Astrocyte of the hippocampus (primary cell): Measurements from ENCODE around the gene CSMD2.
"Not testable (repeated sequence)": the region's sequence is repeated elsewhere in the genome, so short reads cannot be mapped to it uniquely, and the experiment has no call there.

Experiments
- DNase-seq: peaks from one replicate; pipeline ENCODE4 v3.0.0; 2011; ENCODE audit warnings: low read depth, low spot score

CSMD2 gene

DNA sequence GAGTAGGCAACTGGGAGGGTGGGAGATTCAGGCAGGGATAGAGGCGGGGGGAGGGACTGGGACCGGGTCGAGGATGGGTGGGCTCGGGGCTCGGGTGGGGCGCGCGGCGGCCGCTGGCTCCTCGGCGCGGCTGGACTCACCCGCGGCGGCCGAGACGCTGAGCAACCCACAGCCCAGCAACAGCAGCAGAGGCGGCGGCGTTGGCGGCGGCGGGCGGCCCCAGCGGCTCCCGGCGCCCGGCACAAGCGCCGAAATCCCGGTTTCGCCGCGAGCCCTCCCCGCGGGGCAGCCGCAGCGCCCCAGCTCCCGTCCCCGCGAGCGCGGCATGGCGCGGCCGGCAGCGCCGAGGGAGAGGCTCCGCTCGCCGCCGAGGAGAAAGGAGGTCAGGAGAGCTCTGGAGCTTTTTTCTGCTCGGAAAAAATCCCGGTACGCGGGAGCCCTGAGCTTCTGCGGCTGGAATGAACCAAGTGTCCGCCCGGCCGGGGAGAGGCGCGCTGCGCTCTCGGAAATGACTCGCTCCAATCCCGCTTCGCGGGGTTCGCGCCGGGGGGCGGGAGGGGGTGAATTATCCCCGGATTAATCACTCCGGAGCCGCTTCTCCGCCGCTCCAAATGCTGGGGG lies at the start of gene CSMD2:
Gene CSMD2, minus strand, starts transcription at position 460 of the 621 bp plus-strand sequence. Its CDS starts 133 bp downstream, at position 327.
- peak; percentile 88 for DNase-seq

DNA sequence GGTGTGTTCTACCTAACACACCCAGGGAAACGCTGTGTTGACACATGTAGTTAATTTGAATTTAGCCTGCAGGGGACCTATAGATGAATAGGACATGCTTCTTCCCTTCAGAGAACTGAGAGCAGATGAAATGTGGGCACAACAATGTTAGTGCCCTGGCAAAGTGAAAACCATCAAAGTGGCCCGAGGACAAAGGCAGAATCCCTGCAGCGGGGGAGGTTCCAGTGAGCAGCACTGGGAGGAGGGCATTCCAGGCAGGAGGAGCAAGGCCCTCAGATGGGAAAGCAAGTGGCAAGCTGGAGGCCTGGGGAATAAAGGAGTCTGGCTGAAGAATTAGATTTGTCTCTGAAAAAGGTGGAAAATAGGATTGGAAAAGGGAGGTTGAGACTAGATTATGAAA lies 48.9 kb upstream of the CSMD2 start:
- no peak for DNase-seq

DNA sequence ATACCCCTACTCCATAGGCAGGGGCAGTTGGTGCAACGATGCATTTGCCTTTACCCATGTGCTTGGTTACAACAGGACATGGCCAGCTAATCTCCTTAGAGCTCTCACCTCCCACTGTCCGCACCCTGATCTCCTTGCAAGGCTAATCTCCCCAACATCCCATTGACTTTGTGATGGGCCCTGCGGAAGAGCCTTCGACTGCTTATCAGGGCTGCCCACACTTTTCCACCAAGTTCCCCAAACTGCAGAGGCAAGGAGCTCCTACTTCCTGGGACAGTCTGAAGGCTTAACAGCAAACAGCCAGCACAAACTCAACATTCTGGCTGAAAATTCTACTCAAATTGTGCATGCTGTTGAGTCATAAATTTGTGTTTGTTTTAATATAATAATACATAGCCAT lies 47.6 kb upstream of the CSMD2 start:
- DNase-seq = no peak

DNA sequence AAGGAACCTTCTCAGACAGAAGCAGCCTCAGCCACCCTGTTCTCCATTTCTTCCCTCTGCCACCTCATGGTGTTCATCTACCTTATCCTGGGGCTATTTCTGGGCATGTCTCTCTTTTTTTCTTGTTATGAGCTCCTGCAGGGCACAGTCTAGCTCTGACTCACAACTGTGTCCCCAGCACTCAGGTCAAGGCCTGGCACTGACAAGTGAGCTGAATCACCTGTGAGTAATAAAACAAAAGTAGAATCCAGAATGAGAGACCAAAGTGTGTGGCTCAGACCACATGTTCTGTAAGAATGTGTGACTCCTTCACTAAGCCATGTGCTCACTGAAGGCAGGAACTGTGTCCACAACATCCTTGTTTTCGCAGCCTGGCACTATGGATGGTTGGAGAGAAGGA lies 34.9 kb upstream of the CSMD2 start:
- DNase-seq = peak; percentile 67

DNA sequence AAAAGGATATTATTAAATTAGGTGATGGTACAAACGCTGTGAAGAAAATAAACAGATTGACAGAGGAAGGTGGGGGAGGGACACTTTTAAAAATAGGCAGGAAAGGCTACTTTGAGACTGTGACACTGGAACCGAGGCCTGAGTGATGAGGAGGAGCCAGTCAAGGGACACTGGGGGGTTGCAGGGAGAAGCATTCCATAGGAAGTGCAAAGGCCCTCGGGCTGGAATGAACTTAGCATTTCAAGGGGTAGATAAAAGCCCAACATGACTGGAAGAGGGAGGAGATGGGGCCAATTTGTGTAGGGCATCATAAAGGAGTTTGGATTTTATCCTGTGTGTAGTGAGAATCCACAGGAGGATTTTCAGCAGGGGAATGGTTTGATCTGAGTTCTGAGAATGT lies 27.6 kb upstream of the CSMD2 start:
- no peak for DNase-seq

DNA sequence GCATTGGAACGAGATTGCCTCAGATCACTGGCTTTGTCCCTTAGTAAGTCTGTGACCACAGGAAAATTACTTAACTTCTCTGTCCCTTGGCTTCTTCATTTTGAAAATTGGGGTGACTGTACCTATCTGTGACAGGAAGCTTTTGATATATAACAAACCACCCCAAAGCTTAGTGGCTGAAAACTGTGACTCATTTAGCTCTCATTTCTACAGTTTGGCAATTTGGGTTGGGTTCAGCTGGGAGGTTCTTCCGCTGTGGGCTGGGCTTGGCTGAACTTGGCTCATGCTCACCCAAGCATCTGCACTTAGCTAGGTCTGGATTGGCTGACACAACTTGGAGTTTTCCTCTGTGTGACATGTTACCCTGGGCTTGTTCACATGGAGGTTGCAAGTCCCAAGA lies 25.7 kb upstream of the CSMD2 start:
- DNase-seq = no peak

DNA sequence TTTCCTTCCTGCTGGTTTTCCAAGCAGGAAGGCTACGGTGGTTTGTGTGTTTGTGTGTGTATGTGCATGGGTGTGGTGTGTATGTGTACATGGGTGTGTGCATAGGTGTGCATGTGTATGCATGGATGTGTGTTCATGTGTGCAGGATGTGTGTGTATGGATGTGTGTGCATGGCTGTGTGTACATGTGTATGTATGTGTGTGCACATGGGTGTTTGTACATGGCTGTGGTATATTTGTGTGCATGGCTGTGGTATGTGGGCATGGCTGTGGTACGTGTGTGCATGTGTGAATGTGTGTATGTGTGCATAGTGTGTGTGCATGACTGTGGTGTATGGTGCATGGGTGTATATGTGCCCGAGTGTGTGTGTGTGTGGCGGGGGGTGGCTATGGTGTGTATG lies 24.0 kb upstream of the CSMD2 start:
- no peak for DNase-seq

DNA sequence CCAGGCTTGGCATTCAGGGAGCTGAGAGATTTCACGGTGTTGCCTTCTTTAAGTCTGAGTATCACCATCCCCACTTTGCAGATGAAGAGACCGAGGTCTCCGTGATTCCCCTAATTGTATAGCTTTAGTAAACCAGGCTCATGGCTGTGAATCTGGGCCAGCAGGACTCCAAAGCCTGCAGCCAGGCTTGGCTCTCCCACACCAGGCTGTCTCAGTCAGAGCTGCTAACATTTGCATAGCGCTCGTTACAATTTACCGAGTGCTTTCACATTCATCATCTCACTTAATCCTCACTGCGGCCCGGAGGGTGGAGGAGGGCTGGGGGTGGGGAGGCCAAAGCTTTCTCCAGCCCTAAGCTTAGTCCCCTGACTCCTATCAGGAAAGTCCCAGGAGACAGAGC lies 23.4 kb upstream of the CSMD2 start:
- DNase-seq = peak; percentile 53

DNA sequence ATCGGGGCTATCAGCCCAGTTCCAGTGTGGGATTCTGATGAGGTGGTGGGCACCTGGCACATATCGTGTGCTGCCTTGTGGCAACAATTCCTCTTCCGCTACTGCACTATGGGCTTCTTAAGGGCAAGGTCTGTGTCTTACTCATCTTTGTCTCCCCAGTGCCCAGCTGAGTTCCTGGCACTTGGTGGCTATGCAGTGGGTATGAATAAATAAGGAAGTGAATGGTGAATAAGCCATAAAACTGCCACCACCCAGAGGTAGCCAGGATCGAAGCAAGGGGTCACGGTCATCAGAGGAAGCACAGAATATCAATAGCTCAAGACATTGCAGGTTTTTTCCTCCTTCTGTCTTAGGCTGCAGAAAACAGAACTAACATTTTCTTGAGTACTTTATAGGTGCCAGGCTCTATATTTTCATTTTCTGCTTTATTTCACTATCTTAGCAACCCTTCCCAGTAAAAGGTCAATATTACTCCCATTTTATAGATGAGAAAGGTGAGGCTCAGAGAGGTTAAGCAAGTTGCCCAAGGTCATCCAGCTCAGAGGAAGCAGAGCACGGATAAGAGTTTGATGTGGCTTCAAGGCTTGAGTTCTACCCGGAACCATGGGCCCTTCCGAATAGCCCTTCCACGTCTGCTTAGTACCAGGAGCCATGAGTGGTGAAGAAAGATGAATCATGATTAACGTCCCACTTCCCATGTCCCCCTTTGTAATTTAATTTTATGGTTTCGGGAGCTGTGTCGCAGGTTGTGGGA lies 21.9 kb upstream of the CSMD2 start:
- no peak for DNase-seq

DNA sequence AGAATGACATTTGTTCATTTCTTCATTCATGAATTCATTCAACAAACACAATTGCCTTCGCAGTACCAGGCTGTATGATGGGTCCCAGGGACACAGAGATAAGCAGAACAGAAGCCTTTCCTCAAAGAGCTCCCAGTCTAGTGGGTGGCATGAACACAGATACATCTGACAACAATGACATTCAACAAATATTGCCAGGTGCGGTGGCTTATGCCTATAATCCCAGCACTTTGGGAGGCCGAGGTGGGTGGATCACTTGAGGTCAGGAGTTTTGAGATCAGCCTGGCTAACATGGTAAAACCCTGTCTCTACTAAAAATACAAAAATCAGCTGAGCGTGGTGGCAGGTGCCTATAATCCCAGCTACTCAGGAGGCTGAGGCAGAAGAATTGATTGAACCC lies 18.4 kb upstream of the CSMD2 start:
- not testable (repeated sequence) for DNase-seq

DNA sequence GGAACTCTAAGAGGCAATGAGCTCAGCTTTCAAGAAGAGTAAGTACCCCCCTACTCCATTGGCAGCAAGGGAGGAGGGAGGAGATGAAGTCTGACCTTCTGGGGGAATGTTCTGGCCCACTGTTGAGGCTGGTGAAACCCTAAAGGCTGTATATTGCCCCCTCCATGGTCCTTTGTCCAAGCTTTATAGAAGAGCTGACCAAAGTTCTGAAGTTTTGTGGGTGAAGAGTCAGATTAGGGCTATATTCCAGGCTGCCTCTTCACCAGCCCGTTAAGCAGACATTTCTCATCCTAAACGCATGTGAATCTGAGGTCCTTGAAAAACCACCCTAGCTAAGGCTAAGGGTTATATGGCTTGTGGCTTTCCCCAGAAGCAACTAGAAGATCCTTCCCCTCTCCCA lies 13.0 kb upstream of the CSMD2 start:
- DNase-seq = no peak

DNA sequence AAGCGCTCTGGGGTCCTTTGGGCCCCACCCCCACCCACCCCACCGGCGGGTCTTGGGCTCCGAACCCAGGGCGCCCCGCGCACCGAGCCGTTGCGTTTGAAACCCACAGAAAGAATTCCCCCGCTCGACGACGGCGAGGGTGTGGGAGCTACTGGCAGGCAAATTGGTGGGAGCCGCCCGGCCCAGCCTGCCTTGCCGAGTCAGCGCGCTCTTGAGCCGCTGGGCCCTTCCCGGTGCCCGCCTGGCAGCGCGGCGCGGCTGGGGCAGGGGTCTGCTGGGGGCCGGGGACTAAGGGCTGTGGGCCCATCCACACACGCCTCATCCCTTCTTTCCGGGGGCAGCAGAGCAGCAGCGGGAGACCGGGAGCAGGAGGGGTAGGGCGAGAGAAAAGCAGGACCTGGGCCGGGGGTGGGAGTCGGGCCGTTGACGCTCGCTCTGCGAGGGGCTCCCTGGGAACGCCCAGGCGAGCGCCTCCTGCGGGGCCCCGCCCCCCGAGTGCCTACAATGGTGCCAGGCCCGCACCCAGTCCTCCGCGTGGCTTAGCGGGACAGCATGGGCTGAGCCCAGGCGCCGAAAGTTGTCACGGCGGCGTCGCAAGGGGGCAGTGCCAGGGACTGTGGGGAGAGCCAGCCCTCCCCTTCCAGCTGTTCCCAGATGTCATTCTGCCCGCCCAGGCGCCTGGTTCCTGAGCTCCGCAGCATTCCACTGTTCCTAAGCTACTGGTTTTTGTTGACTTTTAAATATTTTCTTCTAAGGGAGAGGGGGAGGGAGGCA lies 12.0 kb upstream of the CSMD2 start, which contains the start of gene C1orf94:
Gene C1orf94, plus strand, starts transcription at position 78 of the 774 bp plus-strand sequence. CDS start 883 bp downstream, outside the sequence.
- DNase-seq = peak; percentile 23

DNA sequence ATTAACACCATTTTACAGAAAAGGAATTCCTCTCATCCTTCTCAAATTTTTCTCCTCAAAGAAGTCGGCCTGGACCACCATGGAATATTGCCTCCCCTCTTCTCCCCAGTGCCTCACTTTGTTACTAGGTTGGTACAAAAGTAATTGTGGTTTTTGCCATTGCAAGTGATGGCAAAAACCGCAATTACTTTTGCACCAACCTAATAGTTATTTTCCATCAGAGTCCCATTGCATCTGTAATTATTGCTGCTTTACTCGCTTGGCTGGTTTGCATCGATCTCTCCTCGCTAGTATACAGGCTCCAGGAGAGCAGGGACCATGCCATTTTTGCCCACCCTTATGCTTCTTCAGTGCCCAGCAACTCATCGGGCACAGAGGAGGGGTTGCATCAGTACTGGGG lies 10.7 kb upstream of the CSMD2 start:
- no peak for DNase-seq

DNA sequence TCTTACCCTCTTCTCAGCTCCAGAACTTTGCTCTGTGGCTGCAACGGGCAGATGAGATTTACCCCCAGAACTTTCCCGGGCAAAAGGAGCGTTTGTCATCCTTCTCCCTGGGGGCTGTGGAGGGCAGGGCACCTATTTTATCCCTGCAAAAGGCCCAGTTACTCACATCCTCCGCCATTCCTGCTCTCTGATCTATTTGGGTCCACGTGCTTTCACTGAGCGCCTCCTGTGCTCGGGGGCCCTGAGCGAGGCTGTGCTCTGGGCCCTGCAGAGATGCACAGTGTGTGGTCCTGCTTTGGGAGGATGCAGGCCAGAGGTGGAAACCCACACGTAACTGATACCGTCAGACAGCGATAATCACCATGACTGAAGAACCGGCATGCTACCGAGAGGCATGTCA lies 2.4 kb upstream of the CSMD2 start:
- DNase-seq = no peak

DNA sequence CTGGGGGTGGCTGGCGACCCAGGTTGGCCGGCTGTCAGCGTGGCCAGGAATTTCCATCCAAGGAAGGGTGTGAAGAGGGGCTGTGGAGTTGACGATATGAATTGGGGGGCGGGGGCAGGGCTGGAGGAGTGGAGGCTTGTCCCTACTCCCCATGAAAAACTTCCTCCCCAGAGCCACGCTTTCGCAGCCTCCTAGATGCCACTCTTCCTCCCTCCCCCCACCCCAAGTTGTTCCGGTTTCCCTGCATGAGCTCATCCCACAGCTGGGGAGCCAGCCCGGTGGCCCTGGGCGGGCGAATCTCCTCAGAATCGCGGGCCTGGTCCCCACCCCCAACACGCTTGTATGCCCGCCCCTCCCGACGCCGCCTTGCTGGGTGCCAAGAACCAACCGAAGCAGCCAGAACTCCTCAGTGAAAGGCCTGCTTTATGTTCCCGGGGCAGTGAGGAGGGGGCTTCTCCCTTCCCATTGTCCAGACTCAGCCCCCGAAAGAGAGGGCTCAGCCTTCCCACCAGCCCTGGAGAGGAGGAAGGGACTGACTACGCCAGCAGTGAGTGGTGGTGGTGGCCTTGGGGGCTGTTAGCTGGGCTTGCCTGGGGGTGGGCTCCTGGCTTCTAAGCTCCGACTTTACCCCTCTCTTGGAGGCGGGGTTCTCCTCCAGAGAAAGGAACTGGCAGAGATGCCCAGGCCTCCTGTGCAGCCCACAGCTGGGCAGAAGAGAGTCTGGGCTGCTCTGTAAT lies 1.8 kb upstream of the CSMD2 start:
- peak; percentile 50 for DNase-seq

DNA sequence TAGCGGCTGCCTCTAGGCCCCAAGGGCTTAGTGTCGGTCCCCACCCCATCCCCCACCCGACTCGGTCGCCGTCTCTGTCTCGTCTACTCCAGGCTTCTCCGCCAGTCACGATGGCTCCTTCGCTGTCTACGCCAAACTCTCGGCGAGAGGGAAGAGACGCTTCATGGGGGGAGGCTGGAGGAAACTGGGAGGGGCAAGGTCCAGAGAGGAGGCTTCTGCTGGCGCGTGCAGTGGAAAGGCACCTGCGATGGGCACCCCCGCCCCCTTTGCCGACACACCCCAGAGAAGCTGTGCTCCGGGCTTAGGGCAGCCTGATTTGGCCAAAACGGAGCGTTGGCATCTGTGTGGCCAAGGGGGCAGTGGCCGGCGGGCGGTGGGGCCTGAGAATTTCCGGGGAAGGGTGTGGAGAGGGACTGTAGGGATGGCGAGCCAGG lies 1.2 kb upstream of the CSMD2 start:
- DNase-seq = peak; percentile 24

DNA sequence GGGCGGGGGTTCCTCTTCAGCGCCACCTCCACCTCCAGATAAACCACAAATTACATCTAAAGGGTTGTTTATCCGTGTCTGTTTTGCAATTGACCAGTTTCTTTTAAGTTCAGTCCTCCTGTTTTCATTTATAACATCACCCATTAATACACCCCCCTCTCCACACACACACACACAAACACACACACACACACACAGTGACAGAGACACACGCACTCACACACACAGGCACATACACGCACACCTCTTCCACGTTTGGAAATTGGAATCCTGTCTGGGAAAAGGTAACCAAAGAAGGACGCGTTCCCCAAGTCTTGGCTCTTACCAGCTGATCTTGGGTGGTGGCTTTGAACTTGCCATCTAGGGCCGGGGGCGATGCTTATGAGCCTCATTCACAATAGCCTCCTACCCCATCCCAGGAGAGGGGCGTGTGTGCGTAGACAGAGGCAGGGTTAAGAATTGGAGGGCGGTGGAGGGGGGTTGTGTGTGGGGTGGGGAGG lies 442 bp upstream of the CSMD2 start:
- DNase-seq = peak; percentile 38

DNA sequence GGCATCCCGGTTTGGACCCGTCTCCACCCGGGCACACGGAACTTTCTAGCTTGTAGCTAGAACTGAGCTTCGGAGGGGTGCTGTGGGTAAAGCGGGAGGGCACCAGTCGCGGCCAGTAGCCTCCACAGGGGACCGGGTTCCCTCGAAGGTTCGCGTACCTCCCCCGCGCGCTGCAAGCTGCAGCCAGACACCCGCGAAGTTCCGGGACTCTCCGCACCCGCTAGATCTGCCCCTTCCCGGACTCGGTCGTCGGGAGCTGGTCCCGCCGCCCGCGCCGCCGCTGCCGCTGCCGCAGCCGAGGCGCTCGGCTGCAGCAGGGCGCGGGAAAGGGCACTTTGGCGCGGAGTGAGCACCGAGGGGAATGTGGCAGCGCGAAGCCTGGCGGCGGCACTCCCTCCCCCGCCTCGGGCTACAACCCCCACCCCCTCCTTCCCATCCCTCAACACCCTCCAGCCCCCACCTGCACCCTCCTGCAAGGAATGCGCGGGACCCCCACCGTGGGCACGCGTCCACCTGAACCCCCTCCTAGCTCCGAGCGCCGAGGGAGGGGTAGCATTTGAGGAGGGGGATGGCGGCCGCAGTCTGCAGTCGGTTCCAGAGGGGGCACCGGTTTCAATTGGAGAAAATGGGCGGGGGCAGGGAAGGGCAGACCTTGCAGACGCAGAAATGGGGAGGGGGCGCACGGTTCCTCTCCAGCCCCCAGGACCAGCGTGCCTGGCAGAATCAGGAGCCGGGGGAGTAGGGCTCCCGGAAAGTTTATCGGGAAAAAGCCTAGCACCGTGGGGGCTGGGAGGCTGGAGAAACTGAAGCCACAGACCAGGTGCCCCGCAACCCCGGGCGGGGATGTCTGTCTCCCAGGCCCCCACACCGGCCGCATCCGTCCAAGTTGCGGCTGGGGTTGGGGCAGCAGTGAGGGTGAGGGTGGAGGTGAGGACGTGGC lies 968 bp downstream of the CSMD2 start:
- peak; percentile 58 for DNase-seq

DNA sequence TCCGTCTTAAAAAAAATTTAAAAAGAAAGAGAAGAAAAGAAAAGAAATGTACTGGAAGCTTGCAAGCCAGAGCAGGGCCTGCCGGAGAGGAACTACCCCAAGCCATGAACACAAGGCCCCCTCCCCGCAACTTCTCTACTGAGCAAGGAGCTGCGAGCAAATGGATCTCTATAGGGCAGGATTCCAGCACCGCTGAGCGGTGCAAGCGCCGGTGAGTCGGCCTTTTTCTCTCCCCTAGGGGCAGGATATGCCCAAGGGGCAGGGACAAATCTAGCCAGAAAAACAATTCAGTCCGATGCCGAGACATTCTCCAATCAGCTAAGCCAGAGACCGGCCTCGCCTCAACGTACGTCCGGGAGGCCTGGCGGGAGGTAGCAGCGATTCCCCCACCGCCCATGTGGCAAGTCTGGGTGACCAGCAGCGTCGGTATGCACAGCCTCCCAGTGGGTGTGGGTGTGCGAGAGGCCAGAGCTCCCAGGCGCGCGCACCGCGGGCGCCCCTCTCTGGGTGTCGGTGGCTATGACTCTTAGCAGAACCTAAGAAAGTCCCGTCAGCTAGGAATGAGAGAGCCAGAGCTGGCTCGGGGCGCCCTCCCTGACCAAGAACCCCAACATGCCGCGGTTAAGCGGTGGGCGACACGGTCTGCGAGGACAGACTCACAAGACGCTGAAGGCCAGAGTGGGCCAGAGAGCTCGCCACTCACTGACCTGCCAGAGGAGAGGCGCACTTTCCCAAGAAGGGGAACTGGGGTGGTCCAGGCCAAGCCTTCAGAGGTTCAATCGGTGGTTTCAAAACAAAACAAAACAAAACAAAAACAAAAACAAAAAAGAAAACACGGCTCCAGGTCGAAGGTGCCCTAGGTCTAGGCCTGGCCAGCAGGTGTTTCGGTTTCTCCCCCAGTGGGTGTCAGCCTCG lies 1.9 kb downstream of the CSMD2 start:
- peak; percentile 98 for DNase-seq
